ENCODE measurements around the gene CTBP2. TPM values are rescaled to one million over a fixed set of nuclear protein-coding genes. Genes with fewer than 3 reads are reported as not detected.

The CTBP2 gene
- total and polyA plus RNA-seq, 2 of the 13 experiments (the other 11 are each of a cell fraction or from before 2014, with no cell fraction given), result 0.08 TPM; not detected in 1

DNA sequence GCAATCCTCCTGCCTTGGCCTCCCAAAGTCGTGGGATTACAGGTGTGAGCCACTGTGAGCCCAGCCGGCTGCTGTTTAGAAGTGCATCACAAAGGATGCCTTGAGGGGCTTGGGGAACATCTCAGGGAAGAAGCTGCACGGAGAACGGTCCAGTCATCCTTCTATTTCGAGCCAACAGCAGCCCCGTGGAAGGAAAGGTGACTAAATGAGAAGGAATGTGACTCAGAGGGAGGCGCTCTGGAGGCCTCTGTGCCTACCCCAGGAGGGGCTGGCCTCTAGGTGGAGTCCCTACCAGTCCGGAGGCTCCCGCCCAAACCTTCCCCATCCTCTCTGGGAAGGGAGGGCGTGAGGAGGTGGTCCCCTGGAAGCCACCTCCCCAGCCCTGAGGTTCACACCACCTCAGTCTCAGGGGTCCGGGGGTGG is 76.2 kb downstream of the CTBP2 start:
- Histone ChIP-seq H3K9me3 (ENCODE audit: low read length) (no peaks in the 10 kb centered on the region), H4K20me1 (ENCODE audit: insufficient read depth, low read length) (no peaks in the 10 kb centered on the region), H2AFZ (ENCODE audit: low read length) (no peak overlapping the region), H3K4me2 (ENCODE audit: low read depth, low read length) (no peak overlapping the region), H3K79me2 (ENCODE audit: insufficient read depth, low read length) (no peaks in the 10 kb centered on the region), H3K27ac (ENCODE audit: extremely low read length, insufficient read depth, low read length) (no peak overlapping the region), H3K4me1 (ENCODE audit: insufficient read depth, low read length) (peaks cover 6% of the 10 kb centered on the region), H3K4me3 (replicated peaks in 1 of 3; ENCODE audit: insufficient read depth in 1 of 3, low read depth in 2 of 3, low read length in 3 of 3) (no peak overlapping the region), H3K36me3 (replicated peaks in 1 of 2; ENCODE audit: control insufficient read depth in 1 of 2, insufficient read depth in 2 of 2, low read length in 2 of 2) (no peaks in the 10 kb centered on the region), H3K27me3 (ENCODE audit: control insufficient read depth in 1 of 2, insufficient read depth in 2 of 2, low read length in 2 of 2) (peaks cover 2 to 65% of the 10 kb centered on the region in 2 experiments; a peak in 4 of 5 replicates), H3K9ac (ENCODE audit: insufficient read depth, low read depth, low read length) (no peak overlapping the region)
- ChIA-PET POLR2A (no interaction called here), CTCF (ENCODE audit: low intra/inter-chr PET ratio, low total read pairs) (no interaction called here)
- peak; percentile 48 for ATAC-seq
- peak; percentile 12 for DNase-seq (ENCODE audit: low spot score)
- TF ChIP-seq RFXANK (CRISPR knock-in tag; IDR thresholded peaks at IDR 0.05) (no peak), FOSL2 (CRISPR knock-in tag; IDR thresholded peaks at IDR 0.05) (peak; percentile 34; the same call in 1 of the 2 replicates)
- TF ChIP-seq, protein P1, sequence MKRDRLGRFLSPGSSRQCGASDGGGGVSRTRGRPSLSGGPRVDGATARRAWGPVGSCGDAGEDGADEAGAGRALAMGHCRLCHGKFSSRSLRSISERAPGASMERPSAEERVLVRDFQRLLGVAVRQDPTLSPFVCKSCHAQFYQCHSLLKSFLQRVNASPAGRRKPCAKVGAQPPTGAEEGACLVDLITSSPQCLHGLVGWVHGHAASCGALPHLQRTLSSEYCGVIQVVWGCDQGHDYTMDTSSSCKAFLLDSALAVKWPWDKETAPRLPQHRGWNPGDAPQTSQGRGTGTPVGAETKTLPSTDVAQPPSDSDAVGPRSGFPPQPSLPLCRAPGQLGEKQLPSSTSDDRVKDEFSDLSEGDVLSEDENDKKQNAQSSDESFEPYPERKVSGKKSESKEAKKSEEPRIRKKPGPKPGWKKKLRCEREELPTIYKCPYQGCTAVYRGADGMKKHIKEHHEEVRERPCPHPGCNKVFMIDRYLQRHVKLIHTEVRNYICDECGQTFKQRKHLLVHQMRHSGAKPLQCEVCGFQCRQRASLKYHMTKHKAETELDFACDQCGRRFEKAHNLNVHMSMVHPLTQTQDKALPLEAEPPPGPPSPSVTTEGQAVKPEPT (CRISPR knock-in tag; IDR thresholded peaks at IDR 0.05; ENCODE audit: low read depth), result no peak
- 20% methylated on average over 8 of the region's 11 CpGs for WGBS (ENCODE audit: low lambda C conversion rate)
- in situ Hi-C loops (cut with HindIII; ENCODE audit: extremely low pct_ligation_motif_present, low pct_unique_long_range_greater_than_20kb) (no loop called here), intact Hi-C loops (cut with micrococcal nuclease; ENCODE audit: unreplicated experiment) (no loop called here)
- no peak for FAIRE-seq
- BruUV-seq (replicated peaks), result no TSS peak

DNA sequence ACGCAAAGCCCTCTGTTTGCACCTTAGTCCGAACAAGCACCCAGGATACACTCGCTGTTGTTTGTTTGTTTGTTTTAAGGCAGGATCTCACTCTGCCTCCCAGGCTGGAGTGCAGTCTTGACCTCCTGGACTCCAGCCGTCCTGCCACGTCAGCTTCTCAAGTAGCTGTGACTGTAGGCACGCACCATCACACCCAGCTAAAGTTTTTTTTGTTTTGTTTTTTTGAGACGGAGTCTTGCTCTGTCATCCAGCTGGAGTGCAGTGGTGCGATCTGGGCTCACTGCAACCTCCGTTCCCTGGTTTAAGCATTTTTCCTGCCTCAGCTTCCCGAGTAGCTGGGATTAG is 76.8 kb downstream of the CTBP2 start:
- no peak for ATAC-seq
- no peaks in the 10 kb centered on the region for H3K36me3 ChIP-seq (replicated peaks in 1 of 2; ENCODE audit: control insufficient read depth in 1 of 2, insufficient read depth in 2 of 2, low read length in 2 of 2)
- no peak overlapping the region for H3K4me3 ChIP-seq (replicated peaks in 1 of 3; ENCODE audit: insufficient read depth in 1 of 3, low read depth in 2 of 3, low read length in 3 of 3)
- H3K27ac ChIP-seq (ENCODE audit: extremely low read length, insufficient read depth, low read length), result no peak overlapping the region
- H3K27me3 ChIP-seq (ENCODE audit: control insufficient read depth in 1 of 2, insufficient read depth in 2 of 2, low read length in 2 of 2), result peaks cover 2 to 64% of the 10 kb centered on the region in 2 experiments; a peak in 4 of 5 replicates
- ChIA-PET POLR2A (no interaction called here), CTCF (ENCODE audit: low intra/inter-chr PET ratio, low total read pairs) (no interaction called here)
- BruUV-seq (replicated peaks), result no TSS peak
- H2AFZ ChIP-seq (ENCODE audit: low read length), result no peak overlapping the region
- intact Hi-C loops (cut with micrococcal nuclease; ENCODE audit: unreplicated experiment), result no loop called here
- no peak overlapping the region for H3K9ac ChIP-seq (ENCODE audit: insufficient read depth, low read depth, low read length)
- no peak for TF ChIP-seq ZNF17 (CRISPR knock-in tag; IDR thresholded peaks at IDR 0.05)
- no peak for DNase-seq (ENCODE audit: low spot score)
- H3K4me2 ChIP-seq (ENCODE audit: low read depth, low read length), result no peak overlapping the region
- no peaks in the 10 kb centered on the region for H4K20me1 ChIP-seq (ENCODE audit: insufficient read depth, low read length)
- no peaks in the 10 kb centered on the region for H3K9me3 ChIP-seq (ENCODE audit: low read length)
- 31% methylated on average over 10 of the region's 10 CpGs for WGBS (ENCODE audit: low lambda C conversion rate)
- FAIRE-seq, result no peak
- H3K79me2 ChIP-seq (ENCODE audit: insufficient read depth, low read length), result no peaks in the 10 kb centered on the region
- H3K4me1 ChIP-seq (ENCODE audit: insufficient read depth, low read length), result peaks cover 6% of the 10 kb centered on the region
- in situ Hi-C loops (cut with HindIII; ENCODE audit: extremely low pct_ligation_motif_present, low pct_unique_long_range_greater_than_20kb), result no loop called here

All from HepG2 (cell line).